GM21515 (cell line): ENCODE data around the gene DCXR.

Experiments
- ATAC-seq: cut with Tn5 transposase; IDR thresholded peaks from one replicate; pipeline ENCODE4 v1.9.1; 2021; ENCODE audit not compliant: unreplicated experiment

Gene DCXR

DNA sequence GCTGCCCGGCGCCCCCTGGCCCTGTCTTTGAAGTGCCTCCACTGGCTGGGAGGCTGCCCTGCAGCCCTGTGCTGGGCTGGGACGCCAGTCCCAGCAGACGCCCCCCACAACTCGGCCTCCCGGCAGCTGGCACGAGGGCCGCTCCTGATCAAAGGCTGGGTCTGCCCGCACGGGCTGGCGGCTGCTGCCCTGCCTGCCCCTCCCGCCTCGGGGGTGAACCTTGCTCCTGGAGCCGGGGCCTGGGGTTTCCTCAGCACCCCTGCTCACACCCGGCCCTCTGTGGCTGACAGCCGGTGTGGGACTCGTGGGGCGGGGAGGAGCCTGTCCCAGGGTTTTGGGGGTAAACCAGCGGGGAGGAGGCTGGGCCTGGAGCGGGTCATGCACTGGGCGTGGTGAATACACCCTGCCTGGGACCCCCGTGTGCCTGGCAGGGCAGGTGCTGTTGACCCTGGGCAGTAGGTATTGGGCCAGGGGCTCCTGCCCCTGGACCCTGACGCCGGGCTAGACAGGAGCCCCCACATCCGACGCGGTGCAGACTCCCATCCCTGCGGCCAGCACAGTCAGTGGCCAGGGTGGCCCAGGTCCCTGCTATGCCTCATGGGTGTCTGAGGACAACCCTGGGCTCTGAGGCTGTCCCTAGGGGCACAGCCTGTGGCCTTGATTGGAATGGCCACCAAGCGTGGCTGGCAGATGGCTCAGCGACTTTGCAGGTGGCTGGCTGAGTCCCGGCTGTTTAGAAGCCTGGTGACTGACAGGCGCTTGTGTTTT is 36.5 kb downstream of the DCXR start:
- ATAC-seq: no peak

DNA sequence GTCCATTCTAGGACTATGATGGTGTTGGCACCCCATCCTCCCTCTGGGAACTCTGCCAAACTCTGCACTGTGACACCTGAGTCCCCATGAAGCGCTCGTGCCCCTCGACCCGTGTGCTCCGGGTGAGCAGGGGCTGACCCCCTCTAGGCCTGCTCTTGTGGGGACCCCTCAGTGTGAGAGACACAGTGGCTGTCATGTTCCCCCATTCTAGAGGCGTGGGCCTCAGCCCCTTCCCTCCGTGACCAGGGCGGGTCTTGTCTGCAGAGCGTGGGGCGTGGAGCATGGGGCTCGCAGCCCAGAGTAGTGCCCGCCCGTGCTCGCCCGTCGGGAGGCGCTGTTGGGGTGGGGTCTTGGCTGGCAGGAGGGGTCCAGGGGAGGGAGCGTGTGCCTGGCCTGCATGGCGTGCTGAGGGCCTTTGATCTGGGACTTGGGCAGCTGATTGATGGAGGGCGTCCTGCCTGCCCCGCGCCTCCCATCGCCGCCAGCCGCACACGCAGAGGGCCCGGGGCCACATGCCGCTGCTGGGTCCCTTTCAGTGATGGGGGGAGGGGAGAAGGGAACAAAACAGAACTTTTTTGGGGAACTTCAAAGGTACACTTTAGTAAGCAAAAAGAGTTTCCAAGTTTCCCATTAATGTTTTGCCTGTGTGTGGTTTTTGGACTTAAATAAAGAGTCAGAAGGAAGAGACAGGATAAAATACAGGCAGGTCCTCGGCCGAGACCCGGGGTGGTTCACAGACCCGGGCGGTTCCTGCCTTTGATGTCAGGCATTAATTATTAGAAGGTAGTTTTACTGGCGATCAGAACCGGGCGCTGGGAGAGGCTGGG is 37.3 kb downstream of the DCXR start:
- ATAC-seq: no peak

DNA sequence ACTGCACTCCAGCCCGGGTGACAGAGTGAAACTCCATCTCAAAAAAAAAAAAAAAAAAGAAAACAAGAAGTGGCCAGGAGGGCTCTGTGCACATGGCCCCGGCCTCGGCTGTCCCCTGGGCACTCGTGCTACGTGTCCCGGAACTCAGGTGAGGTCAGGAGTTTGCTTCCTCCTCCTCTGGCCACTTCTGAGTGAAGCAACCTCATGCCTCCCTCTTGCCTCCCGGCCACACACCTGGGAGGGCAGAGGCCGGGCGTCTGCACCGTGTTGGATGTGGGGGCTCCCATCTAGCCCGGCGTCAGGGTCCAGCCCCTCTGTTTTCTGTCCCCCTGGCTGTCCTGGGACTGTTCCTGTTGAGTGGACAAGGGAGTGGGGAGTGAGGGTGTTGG is 37.9 kb downstream of the DCXR start:
- no peak for ATAC-seq

DNA sequence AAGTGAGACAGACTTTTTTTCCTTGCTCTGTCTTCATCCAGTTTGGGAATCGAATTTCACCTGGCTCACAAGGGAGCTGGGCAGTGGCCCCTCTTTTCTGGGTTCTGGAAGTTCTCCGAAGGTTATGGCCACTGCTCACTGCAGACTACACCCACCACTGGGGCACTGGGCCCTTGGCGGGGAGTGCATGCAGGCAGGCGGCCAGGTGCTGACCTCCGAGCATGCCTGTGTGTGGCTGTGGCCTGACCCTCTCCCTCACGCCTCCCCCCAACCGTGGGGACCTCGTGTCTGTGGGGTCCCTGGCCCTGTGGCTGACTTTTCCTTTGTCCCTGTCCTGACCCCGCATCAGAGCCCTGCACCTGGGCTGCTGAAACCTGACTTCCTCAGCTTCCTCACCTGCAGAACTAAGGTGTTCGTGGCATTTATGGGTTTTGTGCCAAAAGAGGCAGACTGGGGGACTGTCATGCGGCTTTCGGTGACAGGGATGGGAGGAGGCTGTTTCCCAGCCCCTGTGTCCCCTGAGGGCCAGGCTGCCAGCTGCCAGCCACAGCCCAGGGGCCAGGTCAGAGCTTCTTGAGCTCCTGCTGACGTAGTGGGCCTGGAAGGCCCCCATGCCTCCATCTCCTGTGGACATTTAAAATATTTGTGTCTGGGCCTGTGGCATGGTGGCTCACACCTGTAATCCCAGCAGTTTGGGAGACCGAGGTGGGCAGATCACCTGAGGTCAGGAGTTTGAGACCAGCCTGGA is 38.6 kb downstream of the DCXR start:
- no peak for ATAC-seq

DNA sequence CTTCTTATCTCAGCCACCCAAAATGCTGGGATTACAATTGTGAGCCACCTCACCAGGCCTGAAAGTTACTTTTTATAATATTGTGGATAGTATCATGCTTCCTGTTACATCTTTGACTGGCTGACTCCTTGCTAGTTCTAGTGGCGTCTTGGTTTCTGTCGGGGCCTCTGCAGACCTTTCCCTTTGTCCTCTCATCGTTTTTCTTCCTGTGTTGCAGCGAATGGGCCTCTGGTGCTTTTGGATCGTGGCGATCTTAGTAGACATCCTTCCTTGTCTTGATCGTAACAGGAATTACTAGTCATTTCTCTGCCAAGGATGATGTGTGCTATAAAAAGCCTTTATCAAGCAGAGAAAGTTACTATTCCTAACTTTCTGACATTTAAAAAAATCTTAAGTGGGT is 39.3 kb downstream of the DCXR start:
- ATAC-seq: no peak

DNA sequence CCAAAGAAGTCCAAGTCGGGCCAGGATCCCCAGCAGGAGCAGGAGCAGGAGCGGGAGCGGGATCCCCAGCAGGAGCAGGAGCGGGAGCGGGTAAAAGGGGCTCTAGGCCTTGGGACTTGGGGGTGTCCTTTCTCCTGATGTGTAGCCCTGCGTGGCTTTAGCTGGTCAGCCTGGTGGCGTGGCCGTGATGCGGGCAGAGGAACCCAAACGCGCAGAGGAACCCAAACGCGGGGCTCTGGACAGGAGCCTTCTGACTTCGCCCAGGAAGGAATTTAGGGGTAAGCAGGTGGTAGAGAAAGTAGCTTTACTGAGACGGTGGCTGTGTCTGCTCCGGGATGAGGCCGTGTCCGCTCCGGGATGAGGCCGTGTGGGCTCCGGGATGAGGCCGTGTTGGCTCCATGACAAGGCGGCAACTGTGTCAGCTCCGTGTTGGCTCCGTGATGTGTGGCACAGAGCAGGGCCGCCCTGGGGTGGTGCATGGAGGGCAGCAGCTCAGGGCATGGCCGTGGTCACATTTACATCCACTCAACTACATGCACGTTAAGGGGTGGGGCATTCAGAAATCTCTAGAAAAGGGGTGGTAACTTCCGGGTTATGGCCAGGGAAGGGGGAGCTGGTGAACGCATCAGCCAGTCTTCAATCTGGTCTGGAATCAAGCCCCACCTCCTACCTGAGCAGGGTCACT is 40.6 kb downstream of the DCXR start:
- no peak for ATAC-seq

DNA sequence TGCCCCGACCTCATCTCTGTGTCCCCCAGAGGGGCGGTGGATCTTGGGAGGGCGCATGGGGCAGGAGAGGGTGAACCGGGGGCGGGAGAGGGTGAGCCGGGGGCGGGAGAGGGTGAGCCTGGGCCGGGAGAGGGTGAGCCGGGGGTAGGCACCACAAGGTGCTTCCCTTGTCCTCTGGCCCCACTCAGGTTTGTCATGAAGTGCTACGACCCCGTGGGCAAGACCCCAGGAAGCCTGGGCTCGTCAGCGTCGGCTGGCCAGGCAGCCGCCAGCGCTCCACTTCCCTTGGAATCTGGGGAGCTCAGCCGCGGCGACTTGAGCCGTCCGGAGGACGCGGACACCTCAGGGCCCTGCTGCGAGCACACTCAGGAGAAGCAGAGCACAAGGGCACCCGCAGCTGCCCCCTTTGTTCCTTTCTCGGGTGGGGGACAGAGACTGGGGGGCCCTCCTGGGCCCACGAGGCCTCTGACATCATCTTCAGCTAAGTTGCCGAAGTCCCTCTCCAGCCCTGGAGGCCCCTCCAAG is 41.2 kb downstream of the DCXR start:
- no peak for ATAC-seq

DNA sequence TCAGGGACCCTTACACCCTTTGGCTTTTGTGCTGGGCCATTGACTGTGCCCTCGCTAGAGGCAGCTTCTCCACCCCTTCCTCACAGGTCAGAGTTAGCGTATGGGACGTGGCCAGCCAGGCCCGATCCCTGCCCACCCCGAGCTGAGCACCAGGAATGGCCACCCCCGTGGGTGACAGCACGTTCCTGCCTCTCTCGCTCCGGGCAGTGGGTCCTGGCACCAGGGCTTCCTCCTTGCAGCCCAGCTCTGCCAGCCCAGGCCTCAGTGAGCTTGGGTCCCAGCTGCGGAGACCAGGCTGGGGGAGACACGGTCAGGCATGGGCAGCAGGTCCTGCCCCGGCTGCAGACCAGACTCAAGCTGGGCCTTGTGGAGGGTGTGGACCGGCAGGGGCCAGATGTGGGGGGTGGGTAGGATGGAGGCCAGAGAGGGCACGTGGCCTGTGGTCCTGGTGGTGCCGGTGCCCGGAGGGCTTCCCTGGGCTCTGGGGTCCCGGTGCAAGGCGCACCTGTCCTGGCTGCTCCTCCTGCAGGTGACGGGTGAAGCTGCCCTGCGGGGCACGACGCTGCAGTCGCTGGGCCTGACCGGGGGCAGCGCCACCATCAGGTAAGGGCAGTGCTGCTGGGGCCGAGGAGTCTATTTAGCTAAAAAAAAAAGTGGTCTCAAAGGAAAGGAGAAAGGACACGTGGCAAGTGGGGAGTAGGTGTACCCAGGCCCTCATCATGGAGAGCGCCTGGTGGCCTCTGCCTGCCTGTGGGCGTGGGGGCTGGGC is 41.9 kb downstream of the DCXR start:
- no peak for ATAC-seq

DNA sequence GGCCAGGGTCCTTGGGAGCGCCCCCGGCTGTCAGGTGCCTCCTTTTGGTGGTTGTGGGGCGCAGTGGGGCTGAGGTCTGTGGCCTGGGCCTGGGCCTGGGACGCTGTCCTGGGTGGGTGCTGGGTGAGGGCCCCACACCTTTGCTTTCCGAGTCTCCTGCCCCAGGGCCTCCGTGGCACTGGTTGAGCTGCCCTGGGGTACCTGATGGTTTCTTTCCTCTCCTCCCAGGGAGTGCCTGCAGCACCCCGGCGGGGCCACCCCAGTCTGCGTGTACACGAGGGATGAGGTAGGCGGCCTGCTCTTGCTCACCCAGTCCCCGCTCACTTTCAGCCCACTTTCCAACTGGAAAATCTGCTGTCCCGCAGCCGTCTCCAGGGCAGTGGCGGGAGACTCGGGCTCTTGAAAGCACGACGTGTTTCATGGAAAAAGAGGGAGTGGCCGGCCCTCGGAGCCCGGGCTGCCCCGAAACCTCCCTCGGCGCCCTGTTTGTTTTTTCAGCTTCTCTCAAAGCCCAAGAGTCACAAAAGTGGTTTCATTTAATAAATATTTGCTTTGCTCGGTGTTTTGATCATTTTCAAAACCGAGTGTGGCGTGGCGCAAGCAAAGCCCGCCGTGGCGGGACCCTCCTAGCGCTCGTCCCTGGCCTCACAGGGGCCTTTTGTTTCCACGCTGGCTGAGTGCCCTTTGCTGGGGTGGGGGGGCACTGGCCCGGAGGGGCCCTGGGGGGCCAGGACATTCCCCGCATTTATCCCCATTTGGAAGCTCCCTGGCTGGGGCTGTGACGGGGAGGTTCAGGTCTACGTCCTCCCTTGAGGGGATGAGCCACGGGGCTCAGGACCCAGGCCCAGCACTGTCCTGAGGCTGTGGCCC is 42.7 kb downstream of the DCXR start:
- no peak for ATAC-seq

DNA sequence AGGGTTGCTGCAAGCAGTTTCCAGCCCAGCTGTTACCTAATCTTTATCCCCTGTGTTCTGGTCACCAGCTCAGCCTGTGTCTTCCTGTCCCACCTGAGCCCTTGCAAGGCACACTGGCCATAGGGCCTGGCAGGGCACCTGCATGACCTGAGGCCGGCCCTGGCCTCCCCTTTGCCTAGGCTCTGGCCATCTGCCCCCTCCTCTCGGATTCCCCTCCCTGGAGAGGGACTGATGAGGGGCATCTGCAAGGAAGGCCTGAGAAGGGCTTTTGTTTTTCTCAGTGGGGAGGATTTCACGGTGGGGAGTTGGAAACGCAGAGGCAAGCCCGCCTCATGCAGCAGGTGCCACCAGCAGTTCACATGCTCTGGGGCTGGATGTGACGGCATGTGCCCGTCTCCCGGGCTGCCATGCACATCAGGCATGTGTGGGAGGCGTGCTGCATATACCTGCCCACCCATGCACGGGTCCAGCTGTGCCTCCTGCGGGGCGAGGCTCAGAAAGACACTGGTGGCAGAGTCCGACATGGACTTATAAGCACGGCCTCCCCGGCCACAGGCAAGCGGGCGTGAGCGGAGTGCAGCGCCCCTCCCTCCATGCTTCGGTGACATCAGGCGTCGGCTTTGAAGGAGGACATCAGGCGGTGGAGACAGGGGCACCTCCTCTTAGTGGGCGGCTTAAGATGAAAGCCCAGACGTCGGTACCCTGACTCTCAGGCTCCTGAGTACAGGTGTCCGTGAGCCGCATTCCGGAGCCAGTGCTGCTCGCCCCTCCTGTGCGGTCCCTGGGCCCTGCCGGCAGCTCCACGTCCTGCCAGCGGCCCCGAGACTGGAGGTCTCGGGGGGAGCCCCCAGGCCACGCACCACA is 43.5 kb downstream of the DCXR start:
- no peak for ATAC-seq

DNA sequence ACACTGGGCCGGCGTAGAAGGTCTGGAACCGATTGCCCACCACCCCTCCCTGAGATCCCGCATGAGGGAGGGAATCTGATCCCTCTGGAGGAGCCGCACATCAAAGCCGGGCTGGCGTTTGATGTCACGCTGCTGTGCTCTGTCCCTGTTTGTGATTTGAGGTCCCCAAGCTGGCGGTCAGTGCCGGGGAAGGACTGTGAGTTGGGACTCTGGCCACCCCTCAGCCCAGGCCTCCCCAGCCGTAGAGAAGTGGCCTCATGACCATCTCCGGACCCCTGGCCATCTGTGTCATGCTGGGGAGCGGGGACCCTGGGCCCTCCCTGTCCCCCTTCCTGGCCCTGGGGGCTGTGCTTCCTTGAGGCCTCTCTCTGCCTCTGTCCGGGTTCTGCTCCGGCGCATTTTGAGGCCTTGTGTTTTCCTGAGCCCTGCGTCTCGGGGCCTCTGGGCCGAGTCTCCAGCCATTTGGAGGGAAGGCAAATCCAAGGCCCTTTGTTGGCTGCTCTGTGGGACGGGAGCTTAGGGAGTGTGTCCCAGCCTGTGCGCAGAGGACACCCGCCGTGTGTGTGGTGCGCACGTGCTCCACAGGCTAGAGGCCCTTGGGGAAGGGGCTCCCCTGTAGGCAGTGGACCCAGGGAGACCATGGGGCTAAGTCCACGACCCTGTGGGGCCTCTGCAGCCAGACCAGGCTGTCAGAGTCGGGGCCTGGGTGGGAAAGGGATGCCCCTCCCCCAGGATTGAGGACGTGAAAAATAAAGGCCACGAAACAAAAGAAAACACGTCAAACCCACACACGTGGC is 45.0 kb downstream of the DCXR start:
- no peak for ATAC-seq

DNA sequence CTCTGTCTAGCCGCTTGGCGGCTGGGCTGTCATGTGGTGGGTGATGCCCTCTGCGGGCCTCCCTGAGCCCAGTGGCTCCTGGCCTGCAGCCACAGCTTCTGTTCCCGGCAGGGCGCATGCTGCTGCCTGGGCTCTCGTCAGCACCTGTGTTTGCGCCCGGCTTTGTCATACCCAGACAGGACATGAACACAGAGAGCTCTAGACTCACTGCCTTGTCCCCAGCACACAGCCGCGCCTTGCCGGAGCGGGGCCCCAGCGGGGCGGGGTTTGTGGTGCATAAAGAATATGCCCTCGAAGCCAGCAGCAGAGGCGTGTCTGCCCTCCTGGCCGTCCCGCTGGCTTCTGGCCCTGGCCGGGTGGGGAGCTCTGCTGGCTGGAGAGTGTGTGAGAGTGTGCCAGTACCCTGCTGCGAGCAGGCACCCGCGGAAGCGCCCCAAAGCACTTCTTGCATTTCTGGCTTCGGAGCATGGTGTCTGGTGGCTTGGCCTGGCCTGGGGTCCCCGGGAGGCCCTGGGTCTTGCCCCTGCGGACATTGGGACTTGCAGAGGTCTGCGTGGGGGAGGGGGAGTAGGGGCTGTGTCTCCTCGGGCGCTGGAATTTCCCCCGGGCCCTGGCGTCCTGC is 45.7 kb downstream of the DCXR start:
- ATAC-seq: no peak

DNA sequence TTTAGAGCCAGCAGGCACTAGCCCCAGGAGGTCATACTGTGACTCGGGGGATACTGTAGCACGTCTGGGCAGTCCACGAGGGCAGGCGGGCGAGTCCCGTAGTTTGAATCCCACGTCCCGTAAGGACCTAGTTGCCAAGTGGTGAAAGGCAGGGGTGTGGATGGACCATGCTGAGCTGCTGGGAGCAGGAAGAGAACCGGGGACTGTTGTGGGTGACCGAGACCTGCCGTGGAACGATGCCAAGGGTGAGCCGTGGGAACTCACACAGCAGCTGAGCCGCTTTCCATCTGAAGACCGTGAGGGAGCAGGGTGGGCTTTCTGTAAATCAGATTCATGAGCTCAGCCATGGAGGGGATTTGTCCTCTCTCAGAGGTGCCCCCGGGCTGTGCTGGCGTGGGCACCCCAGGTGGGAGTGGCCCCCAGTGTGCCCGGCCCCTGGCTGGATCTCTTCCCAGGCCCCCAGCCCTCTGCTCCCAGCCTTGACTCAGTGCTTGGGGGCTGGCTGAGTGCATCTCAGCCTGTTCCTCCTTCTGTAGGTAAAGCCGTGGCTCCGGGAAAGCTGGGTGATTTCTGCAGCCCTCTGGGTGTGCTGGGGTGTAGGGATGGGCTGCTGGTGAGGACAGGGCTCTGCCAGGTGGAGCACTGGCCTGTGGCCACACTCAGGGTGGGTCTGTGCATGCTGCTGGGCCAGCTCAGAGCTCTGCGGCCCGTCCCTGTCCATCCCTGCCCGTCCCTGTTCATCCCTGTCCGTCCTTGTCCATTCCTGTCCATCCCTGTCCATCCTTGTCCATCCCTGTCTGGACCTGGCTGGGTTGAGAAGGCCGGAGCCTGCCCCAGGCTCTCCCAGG is 46.4 kb downstream of the DCXR start:
- no peak for ATAC-seq

DNA sequence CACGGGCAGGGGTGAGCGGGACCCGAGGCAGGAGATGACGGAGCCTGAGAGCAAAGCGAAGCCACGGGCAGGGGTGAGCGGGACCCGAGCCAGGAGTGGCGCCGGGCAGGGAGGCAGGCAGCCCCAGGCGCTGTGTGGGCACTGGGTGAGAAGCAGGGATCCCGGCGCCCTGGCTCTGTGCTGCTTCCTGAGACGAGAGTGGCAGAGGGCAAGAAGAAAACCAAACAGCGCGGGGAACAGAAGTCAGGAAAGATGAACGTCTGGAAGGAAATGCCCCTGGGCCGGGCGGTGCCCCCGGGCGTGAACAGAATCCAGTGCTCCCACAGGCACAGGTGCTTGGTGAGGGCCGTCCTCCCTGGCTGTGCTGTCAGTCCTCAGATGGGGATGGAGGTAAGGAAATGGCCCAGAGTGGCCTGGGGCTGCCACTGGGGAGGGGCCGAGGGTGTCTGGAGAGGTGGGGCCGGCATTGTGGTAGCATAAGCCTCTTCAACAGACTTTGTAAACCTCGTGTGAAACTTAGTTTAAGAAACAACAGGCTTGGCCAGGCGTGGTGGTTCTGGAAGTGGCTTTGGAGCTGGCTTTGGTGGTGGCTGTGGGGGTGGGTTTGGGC is 50.2 kb downstream of the DCXR start:
- ATAC-seq: no peak

DNA sequence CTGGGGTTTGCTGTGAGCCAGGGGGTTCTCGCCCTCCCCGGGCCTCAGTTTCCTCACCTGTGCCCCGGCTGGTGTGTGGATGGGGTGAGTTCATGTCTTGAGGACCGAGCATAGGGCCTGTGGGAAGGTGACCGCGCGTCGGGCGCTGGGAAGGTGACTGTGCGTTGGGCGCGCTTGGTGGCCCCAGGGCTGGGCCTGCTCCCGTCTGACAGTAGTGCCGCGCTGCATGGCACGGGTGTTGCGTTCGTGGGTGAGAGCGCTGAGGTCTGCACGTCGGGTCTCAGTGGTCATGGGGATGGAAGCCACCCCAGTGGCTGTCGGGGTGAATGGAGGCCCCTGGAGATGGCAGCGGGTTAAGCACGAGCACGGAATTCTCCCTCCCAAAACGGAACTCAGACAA is 50.9 kb downstream of the DCXR start:
- ATAC-seq: no peak
